Bronchial epithelial cell (primary cell): Measurements from ENCODE around the gene TMEM131. TPM values are rescaled to one million over a fixed set of nuclear protein-coding genes. Genes with fewer than 3 reads are reported as not detected.

ENCODE experiments used
- DNase-seq: peaks from one replicate; pipeline ENCODE4 v3.0.0-alpha.2; 2010; ENCODE audit warnings: low read depth
- FAIRE-seq: peaks from 2 replicates; lab custom pipeline; 2011; peaks lifted over from hg19 to GRCh38; lab: Jason Lieb, UNC
- H3K27me3 ChIP-seq: 2 replicates; pipeline ENCODE4 v1.5.1; 2011; ENCODE audit warnings: low read length; ENCODE audit not compliant: control insufficient read depth, insufficient read depth
- H3K36me3 ChIP-seq: 2 replicates; pipeline ENCODE4 v1.5.1; 2011; ENCODE audit warnings: low read length; ENCODE audit not compliant: control insufficient read depth, insufficient read depth
- H3K4me3 ChIP-seq: 2 replicates; pipeline ENCODE4 v1.5.1; 2011; ENCODE audit warnings: mild to moderate bottlenecking, low read depth, low read length, control low read depth
- CTCF ChIP-seq: IDR thresholded peaks from 2 replicates; pipeline ENCODE4 v1.5.1; 2011; ENCODE audit warnings: mild to moderate bottlenecking, moderate library complexity, low read length, control low read depth, inconsistent platforms; ENCODE audit not compliant: insufficient read depth, severe bottlenecking
- total RNA-seq: library from RNA; depleted of rRNA; stranded (reverse); fragments of >200 nt; gene quantifications from 2 replicates; pipeline ENCODE4 v1.2.1, GENCODE V29; 2014

The TMEM131 gene
- total RNA-seq, 1 donor from 2014 or later, result 14.0 TPM

GRCh38 chr2:97992836-97993825 is 2.6 kb downstream of the TMEM131 start:
- H3K36me3 ChIP-seq, result no peaks in the 10 kb centered on the region
- H3K27me3 ChIP-seq, result no peaks in the 10 kb centered on the region
- no peak overlapping the region for H3K4me3 ChIP-seq
- DNase-seq, result peak; percentile 82
- TF ChIP-seq CTCF, result no peak
- no peak for FAIRE-seq

- H3K36me3 ChIP-seq, result no peaks in the 10 kb centered on the region
- FAIRE-seq, result no peak
- no peak for DNase-seq
- no peak overlapping the region for H3K4me3 ChIP-seq
- no peaks in the 10 kb centered on the region for H3K27me3 ChIP-seq
- TF ChIP-seq CTCF, result no peak
Measured at GRCh38 chr2:97991081-97991856, 4.5 kb downstream of the TMEM131 start.

GRCh38 chr2:97988722-97989121 is 7.0 kb downstream of the TMEM131 start:
- DNase-seq, result no peak
- no peak for FAIRE-seq
- Histone ChIP-seq H3K27me3 (no peaks in the 10 kb centered on the region), H3K4me3 (no peak overlapping the region), H3K36me3 (no peaks in the 10 kb centered on the region)
- TF ChIP-seq CTCF, result no peak

- no peaks in the 10 kb centered on the region for H3K27me3 ChIP-seq
- H3K36me3 ChIP-seq, result no peaks in the 10 kb centered on the region
- no peak for TF ChIP-seq CTCF
- FAIRE-seq (no peak), DNase-seq (no peak)
- no peak overlapping the region for H3K4me3 ChIP-seq
Measured at GRCh38 chr2:97985998-97986397, 9.8 kb downstream of the TMEM131 start.

- no peaks in the 10 kb centered on the region for H3K27me3 ChIP-seq
- FAIRE-seq (no peak), DNase-seq (no peak)
- no peak overlapping the region for H3K4me3 ChIP-seq
- TF ChIP-seq CTCF, result no peak
- H3K36me3 ChIP-seq, result no peaks in the 10 kb centered on the region
Measured at GRCh38 chr2:97983698-97984097, 12.1 kb downstream of the TMEM131 start.
